ENCODE results near the gene ACOX3.
"Not testable (repeated sequence)": the region's sequence is repeated elsewhere in the genome, so short reads cannot be mapped to it uniquely, and the experiment has no call there.

The ACOX3 gene

DNA sequence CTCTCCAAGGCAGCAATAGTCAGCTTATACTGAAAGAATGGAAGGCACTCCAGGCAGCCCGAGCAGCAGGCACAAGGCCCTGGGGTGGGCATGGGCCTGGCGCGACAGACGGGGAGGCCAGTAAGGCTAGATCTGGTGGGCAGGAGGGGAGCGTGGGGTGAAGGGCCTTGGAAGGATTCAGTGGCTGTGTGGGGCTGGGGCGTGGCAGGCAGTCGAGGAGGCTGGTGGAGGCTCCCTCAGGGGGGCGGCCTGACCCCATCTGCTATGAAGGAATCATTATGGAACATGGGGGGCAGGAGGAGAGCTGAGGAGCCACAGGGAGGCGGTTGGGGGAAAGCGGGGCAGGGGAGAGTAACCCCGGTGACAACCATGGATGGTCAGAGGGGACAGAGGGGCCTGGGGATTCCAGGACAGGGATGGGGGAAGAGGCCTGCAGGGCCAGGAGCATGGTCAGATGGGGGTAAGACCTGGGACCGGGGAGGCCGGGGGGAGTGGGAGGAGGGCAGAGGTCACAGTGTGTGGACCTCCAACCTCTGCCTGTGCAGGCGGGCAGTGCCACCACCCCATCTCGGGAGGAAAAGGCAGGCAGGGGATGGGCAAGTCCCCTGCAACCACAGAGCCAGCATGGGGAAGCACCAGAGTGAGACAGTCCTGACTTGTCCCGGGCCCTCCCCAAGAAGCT lies 70.3 kb downstream of the ACOX3 start:
- no peak for DNase-seq

DNA sequence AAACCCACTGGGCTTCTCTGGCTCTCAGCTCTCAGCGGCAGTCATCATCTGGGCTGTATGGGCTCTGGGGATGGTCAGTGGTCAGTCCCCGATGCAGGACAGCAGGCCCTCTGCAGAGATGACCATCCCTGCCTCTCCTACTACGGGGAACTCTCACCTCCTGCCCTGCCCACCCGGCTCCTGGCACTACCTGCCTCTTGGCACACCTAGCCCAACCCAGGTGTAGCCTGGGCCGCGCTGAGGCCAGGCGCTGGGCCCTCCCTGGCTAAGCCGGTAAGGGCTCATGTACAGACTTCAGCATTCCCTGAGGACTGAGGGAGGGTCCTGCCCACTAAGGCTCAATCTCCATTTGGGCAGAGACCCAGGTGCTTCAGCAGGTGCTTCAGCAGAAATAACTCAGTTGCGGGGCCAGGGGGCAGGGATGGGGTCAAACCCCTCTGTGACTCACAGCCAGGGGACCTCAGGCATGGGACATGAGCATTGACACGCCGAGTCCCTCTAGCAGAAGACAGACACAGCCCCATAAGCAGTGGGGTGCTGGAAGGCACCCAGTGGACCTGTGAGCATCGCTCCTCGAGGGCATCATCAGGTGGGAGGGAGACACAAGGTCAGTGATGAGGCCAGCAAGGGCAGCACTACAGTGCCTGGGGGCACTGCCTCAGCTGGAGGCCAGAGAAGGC lies 71.0 kb downstream of the ACOX3 start:
- no peak for DNase-seq

DNA sequence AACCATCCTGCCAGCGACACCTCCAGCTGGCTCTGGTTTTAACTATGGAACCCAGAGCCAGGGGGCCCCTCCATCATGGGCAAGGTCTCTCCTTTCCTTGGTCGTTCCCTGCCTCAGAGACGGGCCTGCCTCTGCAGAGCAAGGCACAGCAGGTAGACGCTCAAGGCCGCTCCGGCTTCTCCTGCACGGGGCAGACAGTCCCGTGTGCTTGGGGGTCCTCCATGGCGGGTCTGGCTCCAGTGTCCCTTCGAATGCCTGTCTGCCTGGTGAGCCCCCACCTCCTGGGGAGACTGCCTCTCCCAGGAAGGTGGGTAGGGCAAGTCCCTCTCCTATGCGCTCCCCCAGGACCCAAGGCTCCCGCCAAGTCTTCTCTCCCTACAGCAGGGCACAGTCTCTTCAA lies 71.5 kb downstream of the ACOX3 start:
- DNase-seq = no peak

DNA sequence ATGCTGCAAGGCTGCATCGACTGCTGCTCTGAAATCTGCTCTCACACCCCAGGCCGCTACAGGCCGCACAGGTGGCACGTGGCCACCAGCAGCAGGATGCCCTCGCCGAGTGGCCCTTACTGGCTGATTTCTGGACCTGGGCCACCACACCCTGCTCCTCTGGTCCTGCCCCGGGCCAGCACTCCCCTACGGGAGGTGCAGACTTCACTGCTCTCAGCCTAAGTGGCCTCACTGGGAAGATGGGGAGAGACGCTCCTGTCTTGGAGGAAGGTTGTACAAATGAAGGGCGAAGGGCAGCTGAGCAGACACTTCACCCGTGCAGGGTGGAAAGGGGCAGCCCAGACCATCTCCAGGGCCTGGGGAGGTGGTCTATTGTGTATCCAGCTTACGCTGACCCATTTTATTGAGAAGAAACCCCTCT lies 72.5 kb downstream of the ACOX3 start:
- no peak for DNase-seq

DNA sequence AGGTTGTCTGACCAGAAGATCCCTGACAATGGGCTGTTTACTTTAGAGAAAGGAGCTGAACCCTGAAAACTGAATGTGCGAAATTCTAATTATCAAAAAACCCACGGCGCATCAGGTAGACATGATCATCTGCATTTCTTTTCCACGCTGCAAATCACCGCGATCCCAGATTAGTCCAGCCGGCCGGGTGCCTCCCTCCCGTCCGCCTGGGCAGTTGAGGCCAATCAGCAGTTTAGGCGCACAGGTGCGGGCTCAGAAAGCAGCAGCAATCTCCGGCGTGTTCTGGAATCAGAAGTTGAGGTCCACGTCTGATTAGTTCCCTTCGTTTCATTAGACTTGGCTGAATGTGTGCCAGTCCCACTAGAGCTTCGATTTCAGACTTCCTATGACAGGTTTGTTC lies 73.9 kb downstream of the ACOX3 start:
- no peak for DNase-seq

DNA sequence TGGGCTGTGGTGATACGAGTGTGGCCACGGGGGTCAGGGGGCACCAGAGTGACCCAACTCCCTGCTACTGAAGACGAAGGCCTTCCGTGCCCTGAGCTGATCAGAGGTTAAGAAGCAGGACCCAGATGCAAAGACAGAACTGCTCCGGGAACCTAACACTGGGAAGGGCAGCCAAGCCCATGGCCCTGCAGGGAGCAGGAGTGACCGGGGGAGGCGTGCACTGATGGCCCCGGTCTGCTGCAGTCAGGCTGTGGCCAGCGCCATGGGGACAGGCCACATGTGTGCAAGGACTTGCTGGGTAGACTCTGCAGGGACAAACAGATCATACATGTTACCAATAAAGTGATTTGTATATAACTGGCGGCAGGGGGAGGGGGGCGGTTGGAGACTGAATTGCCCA lies 74.6 kb downstream of the ACOX3 start:
- DNase-seq = no peak

DNA sequence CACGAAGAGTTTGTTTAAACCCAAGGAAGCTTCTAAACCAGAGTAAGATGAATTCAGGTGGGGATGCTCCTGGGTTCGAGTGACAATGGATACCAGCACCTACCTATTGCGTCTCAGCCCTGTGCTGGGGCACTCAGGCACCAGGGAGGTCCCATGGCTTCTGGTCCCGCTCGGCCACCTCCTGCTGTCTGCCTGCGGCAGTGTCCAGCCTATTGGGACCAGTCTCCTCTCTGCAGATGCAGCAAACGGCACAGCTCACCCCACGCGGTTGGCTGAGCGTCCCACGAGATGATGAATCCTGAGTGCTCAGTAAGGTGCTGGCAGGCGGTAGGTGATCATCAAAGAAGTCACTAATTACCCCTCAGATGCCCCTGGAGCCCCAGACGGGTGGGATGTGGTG lies 75.2 kb downstream of the ACOX3 start:
- no peak for DNase-seq

DNA sequence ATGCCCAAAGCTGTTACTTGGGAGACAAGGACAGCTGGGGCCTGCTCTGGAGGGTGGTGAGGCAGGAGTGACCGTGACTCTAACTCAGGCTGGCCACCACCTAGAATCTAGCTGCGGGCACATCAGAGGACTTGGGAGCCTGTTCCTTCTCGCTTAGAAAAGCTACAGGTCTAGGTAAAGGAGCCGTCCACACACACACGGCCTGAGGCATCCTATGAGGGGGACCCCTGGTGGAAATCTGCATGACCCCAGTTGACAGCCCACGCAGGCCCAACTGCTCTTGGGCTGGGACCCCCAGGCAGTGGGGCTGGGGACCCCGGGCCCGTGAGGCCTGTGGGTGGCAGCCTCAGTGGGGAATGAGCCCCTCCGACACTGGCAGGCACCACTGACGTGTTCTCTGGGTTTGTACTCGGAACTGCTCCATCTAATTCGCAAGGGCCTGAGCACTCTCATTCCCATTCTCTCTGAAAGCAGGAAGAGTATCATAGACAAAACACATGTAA lies 75.6 kb downstream of the ACOX3 start:
- no peak for DNase-seq

DNA sequence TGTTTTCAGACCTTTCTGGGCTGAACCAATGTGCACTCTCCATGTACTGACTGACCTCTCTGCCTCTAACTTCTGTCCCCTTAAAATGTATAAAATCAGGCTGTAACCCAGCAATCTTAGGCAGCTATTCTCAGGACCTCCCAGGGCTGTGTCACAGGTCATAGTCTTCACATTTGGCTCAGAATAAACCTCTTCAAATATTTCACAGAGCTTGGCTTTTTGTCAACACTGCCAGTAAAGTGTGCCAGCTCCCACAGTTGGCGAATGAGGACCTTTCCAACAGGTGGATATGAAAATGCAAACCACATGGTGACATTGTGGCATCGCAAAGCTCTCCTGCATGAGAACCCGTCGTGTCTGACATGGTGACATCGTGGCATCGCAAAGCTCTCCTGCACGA lies 76.4 kb downstream of the ACOX3 start:
- no peak for DNase-seq

DNA sequence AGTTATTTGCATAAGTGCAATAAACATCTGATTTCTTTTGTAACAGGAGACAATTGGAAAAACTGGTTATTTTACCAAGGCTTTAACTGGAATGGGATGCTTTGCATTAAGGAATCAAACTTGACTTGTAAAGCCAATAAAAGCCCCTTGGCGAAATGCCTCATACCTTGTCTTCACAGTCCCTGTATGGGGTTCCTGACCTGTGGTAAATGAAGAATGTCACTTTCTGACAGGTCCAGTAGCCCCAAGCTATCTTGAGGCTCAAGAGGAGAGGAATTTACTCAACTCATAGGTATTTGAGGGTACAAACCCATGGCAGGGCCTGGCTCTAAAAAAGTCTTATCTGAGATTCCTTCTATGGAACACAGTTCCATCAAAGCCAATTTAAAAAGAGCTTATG lies 78.0 kb downstream of the ACOX3 start:
- DNase-seq = no peak

DNA sequence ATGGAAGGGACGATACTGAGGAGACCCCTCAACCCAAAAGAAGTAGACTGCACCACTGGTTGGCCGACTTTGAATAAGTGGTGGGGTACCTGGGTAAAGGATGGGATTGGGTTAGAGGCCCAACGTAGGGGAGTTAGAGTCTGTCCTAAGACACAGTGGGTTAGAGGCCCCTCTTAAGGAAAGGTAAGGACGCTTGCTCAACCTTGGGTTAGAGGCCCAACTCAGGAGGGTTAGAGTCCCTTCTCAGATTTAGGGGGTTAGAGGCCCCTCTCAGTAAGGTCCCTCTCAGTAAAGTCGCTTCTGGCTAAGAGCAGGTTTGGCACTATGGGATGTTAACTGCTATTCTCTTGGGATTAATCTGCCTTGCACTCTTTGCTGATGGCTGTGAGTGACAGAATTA lies 81.3 kb downstream of the ACOX3 start:
- DNase-seq = no peak

DNA sequence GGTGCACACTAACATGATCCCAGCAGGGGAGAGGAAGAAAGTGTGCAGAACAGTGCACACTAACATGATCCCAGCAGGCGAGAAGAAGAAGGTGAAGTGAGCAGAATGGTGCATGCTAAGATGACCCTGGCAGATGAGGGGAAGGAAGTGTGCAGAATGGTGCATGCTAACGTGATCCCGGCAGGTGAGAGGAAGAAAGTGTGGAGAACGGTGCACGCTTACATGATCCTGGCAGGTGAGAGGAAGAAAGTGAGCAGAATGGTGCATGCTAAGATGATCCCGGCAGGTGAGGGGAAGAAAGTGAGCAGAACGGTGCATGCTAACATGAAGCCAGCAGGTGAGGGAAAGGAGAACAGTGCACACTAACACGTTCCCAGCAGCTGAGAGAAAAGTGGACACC lies 83.7 kb downstream of the ACOX3 start:
- no peak for DNase-seq

DNA sequence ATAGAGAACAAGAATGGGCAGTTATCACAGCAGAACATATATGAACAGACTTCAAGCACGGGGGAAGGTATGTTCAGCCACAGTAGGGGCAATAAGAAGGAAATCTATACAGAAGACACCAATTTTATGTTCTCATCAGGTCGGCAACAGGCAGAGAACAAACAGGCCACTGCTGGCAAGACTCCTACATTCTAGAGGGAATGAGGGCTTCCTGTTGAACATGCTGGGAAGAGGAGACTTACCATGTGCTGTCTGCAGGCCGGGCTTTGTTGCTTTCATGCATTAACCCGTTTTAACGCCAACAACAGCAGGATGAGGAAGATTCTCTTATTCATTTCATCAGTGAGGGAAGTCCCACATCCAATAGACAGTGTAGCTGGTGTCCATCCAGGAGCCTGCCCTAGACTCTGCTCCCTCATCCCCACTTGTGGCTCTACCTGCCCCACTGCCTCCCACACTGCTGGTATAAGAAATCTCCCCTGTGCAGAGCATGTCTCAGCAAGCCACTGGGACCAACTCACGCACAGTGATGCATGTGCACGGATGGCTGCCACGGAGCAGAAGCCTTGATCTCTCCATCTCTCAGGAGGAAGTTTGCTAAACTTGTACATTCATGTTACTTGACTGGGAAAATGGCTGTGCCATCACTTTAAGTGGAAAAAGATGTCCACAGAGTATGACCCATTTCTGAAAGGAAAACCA lies 84.5 kb downstream of the ACOX3 start:
- DNase-seq = no peak

DNA sequence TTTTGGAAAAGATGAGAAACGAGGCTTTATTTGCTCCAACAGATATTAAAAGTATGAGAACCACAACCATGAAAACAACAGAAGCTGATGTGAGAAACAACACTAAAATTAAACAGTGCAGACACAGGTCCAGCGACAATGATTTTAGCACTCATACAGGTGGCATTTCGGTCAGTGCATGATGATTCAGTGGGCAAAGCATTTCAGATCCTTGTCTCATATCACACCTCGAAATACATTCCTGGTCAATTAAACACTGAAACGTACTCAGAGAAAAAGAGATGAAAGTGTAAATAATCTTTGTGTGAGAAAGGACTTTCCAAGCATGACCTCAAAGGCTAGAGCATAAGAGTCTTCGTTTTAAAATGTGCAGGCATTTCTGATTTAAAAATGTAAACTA lies 85.2 kb downstream of the ACOX3 start:
- no peak for DNase-seq

DNA sequence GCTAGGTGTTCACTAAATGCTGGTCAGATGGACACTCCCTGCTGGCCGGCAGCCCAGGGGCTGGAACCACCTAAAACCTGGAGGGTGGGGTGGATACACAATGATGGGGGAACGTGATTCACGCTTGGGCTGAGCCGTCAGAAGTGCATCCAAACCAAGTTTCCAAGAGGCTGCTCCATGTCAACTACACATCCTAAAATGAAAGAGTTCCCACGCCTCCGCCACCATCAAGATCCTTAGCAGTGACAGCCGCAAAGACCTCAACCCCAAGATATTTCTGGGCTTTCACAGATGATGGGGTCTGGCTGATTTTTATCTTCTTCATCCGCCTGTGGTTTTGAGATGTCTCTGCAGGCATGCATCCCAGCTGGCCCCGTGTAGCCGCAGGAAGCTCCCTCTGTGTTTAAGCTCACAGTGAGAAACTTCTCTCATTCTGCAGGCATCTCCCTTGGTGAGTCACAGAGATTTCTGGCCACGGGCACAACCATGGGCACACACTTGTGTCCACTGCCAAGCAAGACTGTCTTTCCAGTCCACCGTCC lies 86.5 kb downstream of the ACOX3 start:
- no peak for DNase-seq

DNA sequence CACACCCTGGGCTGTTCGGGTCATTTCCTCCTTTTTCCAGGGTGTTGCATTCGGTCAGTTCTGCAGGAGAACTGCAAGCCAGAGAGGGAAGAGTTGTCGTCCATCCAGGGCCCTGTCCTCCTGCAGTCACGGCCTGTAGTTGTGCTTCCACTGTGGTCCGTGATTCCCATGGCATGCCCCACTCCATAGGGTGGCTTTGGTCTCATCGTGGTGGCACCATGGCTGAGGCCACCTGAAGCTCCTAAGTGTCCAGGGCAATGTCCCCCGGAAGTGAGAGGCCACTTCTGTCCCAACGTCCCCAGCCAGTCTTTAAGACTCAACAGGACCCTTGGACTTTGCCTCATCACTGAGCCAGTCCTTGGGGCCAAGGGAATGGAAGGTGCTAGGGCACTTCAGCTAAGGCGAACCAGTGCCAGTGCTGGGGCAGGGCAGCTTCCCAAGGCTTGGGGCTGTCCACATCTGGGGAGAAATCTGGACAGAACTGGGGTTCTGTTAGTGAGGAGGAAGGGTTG lies 87.3 kb downstream of the ACOX3 start:
- no peak for DNase-seq

DNA sequence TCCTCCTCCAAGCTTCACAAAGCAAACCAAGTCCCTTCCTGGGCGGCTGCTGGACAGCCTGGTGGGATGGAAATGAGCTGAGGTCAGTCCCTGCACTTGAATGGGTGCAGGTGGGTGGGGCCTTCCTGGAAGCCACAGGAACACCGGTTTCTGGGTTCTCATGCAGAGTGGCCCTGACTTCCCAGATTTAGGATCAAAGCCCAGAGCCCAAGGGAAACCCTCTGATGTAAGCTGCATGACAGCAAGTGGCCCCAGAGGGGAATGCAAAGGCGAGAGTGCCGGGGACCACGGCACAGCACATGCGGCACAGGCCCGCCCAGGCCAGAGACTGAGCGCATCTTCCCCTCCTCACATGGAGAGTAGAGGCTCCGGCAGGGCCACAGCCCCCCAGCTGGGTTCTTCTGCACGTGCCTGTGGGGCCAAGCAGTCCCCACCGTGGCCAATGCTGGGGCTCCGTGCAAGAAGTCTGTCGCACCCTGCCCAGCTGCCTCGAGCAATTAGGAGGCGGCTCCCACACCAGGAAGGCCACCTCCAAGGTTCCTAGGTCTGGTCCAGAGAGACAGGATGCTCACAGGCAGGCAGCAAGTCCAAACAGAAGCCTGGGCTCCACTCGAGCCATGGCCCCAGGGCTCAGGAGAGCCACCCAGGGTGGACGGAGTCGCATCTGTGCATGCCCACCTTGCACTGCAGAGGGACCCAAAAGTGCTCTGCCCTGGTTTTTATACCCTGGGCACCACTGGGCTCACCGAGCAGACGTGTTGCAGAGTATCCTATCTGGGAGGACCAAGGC lies 88.0 kb downstream of the ACOX3 start:
- no peak for DNase-seq

DNA sequence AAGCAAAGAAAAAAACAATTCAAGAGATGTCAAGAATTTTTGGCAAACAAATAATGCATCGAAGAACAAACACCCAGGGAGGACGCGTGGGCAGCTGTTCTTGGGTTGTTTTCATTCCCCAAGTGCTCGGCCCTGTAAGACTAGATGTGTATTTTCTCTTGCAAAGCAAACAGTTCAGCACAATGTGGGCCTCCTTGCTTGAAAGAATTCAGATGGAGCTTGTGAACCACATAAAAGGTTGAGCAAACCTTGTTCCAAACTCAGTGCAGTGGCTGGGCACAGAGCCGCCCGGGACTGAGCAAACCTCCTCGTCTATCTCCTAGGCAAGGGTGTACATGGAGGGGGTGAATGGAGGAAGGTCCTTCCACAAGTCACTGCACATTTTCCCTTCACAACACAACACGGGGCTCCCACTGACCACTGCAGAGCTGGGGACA lies 88.6 kb downstream of the ACOX3 start:
- DNase-seq = no peak

DNA sequence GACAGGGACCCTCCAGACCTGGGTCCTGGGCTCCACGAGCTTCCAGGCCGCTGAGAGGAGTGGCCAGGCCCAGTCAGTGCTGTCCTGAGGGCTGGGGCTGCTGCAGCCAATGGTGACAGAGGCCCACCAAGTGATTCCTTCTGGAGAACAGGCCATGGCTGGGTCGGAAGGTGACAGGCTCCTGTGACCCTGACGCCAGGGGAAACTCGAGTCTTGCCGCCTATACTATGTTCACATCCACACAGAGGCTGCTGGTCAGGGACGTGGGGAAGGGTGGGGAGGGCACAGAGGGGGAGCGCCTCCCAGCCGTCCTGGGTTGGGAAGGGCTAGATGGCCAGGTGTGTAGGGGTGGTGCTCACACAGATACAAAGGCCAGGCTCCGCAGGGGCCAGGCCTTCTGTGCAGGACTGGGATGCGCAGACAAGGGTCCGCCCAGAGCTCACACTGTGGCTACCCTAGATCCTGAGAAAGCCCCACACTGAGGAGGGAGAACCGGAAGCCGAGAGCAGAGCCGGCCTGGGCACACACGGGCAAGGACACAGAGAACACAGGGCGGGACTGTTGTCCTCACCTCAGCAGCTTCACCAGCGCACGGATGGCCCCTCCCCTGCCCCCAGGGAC lies 89.6 kb downstream of the ACOX3 start:
- DNase-seq = no peak

DNA sequence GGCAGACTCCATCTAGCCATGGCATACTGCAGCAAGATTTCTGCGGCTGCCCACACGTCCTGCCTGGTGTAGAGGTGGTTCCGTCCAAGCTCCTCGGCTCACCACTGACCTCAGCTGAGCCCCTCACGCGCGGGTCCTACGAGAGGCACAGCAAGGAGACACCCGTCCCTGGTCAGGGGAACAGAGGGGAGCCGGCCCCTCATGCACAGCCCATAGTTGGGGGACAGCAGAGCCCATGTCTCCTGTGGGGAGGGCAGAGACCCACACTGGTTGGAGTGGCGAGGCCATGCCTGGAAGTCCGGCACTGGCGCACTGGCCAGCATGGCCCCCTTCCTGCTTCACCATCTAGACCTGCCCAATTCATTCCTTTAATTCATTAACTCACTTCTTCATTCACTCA lies 90.2 kb downstream of the ACOX3 start:
- DNase-seq = no peak

DNA sequence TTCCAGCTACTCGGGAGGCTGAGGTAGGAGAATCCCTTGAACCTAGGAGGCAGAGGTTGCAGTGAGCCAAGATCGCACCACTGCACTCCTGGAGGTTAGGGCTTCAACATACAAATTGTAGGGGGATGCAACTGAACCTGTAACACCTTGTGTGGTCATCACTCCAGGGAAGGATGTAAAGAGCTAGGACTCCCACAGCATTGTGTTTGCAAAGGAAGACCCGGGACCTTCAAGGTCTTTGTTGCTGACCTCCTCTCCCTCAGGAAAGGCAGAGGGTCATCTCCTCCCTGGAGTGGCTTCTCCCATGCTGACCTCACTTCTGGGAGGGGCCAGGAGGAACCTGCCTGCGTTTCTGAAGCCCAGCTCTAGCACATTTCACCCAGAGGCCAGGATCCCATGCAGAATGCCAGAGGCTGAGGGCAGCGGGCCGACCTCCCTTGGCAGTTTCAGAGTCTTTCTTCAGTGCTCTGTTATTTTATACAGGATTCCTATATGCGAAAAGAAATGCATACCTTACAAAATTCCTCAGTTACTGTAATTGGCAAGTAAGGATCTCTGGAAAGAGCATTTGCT lies 90.8 kb downstream of the ACOX3 start:
- no peak for DNase-seq

DNA sequence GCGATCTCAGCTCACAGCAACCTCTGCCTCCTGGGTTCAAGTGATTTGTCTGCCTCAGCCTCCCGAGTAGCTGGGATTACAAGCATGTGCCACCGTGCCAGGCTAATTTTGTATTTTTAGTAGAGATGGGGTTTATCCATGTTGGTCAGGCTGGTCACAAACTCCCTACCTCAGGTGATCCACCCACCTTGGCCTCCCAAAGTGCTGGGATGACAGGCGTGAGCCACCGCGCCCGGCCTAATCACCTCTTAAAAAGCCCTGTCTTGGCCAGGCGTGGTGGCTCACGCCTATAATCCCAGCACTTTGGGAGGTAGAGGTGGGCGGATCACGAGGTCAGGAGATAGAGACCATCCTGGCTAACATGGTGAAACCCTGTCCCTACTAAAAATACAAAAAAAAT lies 91.3 kb downstream of the ACOX3 start:
- not testable (repeated sequence) for DNase-seq

Data from COR-L47 (cell line).